HL-60 (cell line): ENCODE data around the gene ABLIM1.

Experiments used
- DNase-seq, 2 experiments: peaks; one replicate each; pipeline ENCODE4 v3.0.0-alpha.2; 2010 to 2020; ENCODE audit warnings: low read depth in 1 of 2, low spot score in 1 of 2
- H3K27ac ChIP-seq: fragments of 250-450 bp; sonication (Bioruptor Pico); replicated peaks from 2 replicates; pipeline ENCODE4 v1.5.1; 2020; ENCODE audit warnings: mild to moderate bottlenecking, moderate library complexity
- H3K27me3 ChIP-seq: fragments of 250-450 bp; sonication (Bioruptor Pico); 2 replicates; pipeline ENCODE4 v1.5.1; 2021; ENCODE audit warnings: mild to moderate bottlenecking, moderate library complexity; ENCODE audit not compliant: insufficient read depth, poor library complexity, severe bottlenecking
- H3K4me3 ChIP-seq: replicated peaks from 2 replicates; pipeline ENCODE4 v1.5.1; 2011; ENCODE audit warnings: mild to moderate bottlenecking, control low read depth, low read length; ENCODE audit not compliant: insufficient read depth
- CTCF ChIP-seq: IDR thresholded peaks from one replicate; pipeline ENCODE4 v1.5.1; 2011; ENCODE audit warnings: low read length, control low read depth, inconsistent platforms; ENCODE audit not compliant: insufficient read depth
- GABPA ChIP-seq: IDR thresholded peaks from 2 replicates; pipeline ENCODE4 v1.6.1; 2012; ENCODE audit warnings: low read depth
- POLR2AphosphoS5 ChIP-seq: IDR thresholded peaks from 2 replicates; pipeline ENCODE4 v1.6.1; 2012; ENCODE audit warnings: low read depth
- SPI1 ChIP-seq: IDR thresholded peaks from 2 replicates; pipeline ENCODE4 v1.6.1; 2012; ENCODE audit warnings: low read depth, mild to moderate bottlenecking, borderline replicate concordance
- TF ChIP-seq, protein P1 (sequence below): IDR thresholded peaks from 2 replicates; pipeline ENCODE4 v1.6.1; 2012; ENCODE audit warnings: low read depth; ENCODE audit not compliant: insufficient replicate concordance

The ABLIM1 gene

DNA sequence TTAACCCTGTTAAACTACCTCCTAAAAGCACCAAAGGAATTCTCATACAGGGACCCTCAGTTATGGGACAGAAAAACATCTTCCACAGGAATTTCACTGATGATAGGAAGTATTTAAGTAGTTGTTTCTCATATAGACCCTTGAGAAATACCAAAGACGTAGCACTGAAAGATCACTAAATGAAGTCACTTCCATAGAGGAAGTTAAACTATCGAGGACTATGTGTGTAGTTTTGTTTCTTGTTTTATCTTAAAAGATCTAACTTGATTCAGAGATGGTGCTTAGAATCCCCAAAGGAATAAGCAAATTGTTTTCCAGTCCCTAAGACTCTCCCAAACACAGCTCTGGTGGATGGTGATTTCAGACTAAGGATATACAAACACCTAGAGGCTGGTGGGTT lies 159.0 kb downstream of the ABLIM1 start:
- Histone ChIP-seq H3K27me3 (no peaks in the 10 kb centered on the region), H3K27ac (no peak overlapping the region; the same call in 1 of the 2 replicates), H3K4me3 (no peak overlapping the region)
- TF ChIP-seq SPI1: no peak
- no peak for TF ChIP-seq POLR2AphosphoS5
- TF ChIP-seq GABPA: no peak
- TF ChIP-seq, protein P1, sequence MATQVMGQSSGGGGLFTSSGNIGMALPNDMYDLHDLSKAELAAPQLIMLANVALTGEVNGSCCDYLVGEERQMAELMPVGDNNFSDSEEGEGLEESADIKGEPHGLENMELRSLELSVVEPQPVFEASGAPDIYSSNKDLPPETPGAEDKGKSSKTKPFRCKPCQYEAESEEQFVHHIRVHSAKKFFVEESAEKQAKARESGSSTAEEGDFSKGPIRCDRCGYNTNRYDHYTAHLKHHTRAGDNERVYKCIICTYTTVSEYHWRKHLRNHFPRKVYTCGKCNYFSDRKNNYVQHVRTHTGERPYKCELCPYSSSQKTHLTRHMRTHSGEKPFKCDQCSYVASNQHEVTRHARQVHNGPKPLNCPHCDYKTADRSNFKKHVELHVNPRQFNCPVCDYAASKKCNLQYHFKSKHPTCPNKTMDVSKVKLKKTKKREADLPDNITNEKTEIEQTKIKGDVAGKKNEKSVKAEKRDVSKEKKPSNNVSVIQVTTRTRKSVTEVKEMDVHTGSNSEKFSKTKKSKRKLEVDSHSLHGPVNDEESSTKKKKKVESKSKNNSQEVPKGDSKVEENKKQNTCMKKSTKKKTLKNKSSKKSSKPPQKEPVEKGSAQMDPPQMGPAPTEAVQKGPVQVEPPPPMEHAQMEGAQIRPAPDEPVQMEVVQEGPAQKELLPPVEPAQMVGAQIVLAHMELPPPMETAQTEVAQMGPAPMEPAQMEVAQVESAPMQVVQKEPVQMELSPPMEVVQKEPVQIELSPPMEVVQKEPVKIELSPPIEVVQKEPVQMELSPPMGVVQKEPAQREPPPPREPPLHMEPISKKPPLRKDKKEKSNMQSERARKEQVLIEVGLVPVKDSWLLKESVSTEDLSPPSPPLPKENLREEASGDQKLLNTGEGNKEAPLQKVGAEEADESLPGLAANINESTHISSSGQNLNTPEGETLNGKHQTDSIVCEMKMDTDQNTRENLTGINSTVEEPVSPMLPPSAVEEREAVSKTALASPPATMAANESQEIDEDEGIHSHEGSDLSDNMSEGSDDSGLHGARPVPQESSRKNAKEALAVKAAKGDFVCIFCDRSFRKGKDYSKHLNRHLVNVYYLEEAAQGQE: no peak
- no peak for TF ChIP-seq CTCF
- no peak for DNase-seq

DNA sequence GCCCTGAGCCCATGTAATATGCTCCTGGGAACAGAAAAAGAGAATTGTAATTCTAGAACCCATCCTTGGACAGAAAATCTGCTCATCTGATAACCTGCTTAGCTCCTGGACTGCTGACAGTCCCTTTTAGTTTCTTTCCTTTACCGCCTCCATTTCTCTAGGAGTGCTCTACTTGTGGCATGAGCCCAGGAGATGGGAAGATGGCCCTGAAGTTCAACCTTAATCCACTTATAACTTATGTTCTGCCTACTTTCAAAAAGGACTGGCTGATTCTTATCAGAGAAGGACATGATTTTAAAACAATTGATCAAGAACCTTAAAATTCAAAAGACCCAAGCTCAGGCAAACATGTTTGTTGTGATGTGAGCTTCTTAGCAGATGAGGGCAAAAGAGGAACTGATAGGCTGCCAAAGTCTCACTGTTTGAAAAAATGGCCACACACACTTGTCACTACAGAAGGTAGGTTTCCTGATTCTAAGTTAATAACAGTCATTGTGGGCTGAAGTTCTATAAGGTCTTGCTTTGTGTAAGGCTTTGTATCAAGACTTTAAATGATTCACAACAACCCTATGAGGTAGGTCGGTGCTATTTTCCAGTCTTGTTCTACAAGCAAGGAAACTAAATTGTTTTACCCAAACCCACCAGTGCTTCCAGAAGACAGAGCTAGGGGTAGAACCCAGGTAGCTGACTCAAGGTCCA lies 159.5 kb downstream of the ABLIM1 start:
- Histone ChIP-seq H3K27ac (no peak overlapping the region; the same call in 1 of the 2 replicates), H3K4me3 (no peak overlapping the region), H3K27me3 (no peaks in the 10 kb centered on the region)
- TF ChIP-seq SPI1 (peak; percentile 92), CTCF (no peak), POLR2AphosphoS5 (no peak), GABPA (no peak)
- TF ChIP-seq, protein P1: no peak
- DNase-seq: peak in 1 of 2 experiments; percentile 17

GRCh38 chr10:114495303-114495702 lies 162.8 kb downstream of the ABLIM1 start:
- no peak for DNase-seq
- H3K27me3 ChIP-seq: no peaks in the 10 kb centered on the region
- H3K4me3 ChIP-seq: no peak overlapping the region
- no peak overlapping the region for H3K27ac ChIP-seq
- TF ChIP-seq, protein P1: no peak
- no peak for TF ChIP-seq GABPA
- TF ChIP-seq CTCF: no peak
- no peak for TF ChIP-seq SPI1
- no peak for TF ChIP-seq POLR2AphosphoS5
